Measurements from ENCODE around the gene FUT7.

Gene FUT7

GRCh38 chr9:137032858-137033257 is 970 bp upstream of the FUT7 start:
- DNase-seq, result no peak

- no peak for DNase-seq
Measured at GRCh38 chr9:137030538-137031527, 1.1 kb downstream of the FUT7 start.

GRCh38 chr9:137030006-137030405 is 1.9 kb downstream of the FUT7 start:
- no peak for DNase-seq

- peak; percentile 50 for DNase-seq
Measured at GRCh38 chr9:137029058-137029936, 2.6 kb downstream of the FUT7 start.

- peak; percentile 55 for DNase-seq
Measured at GRCh38 chr9:137028263-137029057, 3.4 kb downstream of the FUT7 start.

- no peak for DNase-seq
Measured at GRCh38 chr9:137027369-137028262, 4.3 kb downstream of the FUT7 start, which contains the start of gene ABCA2. ABCA2 (minus strand) TSS chr9:137028237; CDS start chr9:137028140, 97 bp downstream.

- no peak for DNase-seq
Measured at GRCh38 chr9:137026828-137027227, 5.1 kb downstream of the FUT7 start.

- no peak for DNase-seq
Measured at GRCh38 chr9:137026384-137026783, 5.5 kb downstream of the FUT7 start.

GRCh38 chr9:137025517-137025966 is 6.3 kb downstream of the FUT7 start:
- DNase-seq, result no peak

- no peak for DNase-seq
Measured at GRCh38 chr9:137023583-137023991, 8.3 kb downstream of the FUT7 start.

- DNase-seq, result no peak
Measured at GRCh38 chr9:137023157-137023556, 8.7 kb downstream of the FUT7 start.

- DNase-seq, result no peak
Measured at GRCh38 chr9:137022662-137023008, 9.3 kb downstream of the FUT7 start.

- DNase-seq, result peak; percentile 67
Measured at GRCh38 chr9:137021979-137022661, 9.8 kb downstream of the FUT7 start.

- DNase-seq, result no peak
Measured at GRCh38 chr9:137021568-137021978, 10.3 kb downstream of the FUT7 start.

GRCh38 chr9:137020771-137021567 is 10.9 kb downstream of the FUT7 start:
- DNase-seq, result no peak

GRCh38 chr9:137019891-137020683 is 11.8 kb downstream of the FUT7 start:
- DNase-seq, result no peak

- DNase-seq, result no peak
Measured at GRCh38 chr9:137018761-137019559, 12.9 kb downstream of the FUT7 start.

GRCh38 chr9:137017791-137018497 is 13.9 kb downstream of the FUT7 start:
- DNase-seq, result no peak

Measured in CD4-positive, alpha-beta T cell treated with Interleukin-4 for 4 hours (primary cell).